HL-60 (cell line): ENCODE measurements around the gene ATAD1.

Source experiments
- GABPA ChIP-seq: IDR thresholded peaks from 2 replicates; pipeline ENCODE4 v1.6.1; 2012; ENCODE audit warnings: low read depth
- POLR2AphosphoS5 ChIP-seq: IDR thresholded peaks from 2 replicates; pipeline ENCODE4 v1.6.1; 2012; ENCODE audit warnings: low read depth
- TF ChIP-seq, protein P1 (sequence below): IDR thresholded peaks from one replicate; pipeline ENCODE4 v1.5.1; 2011; ENCODE audit warnings: low read length, control low read depth, inconsistent platforms; ENCODE audit not compliant: insufficient read depth
- TF ChIP-seq, protein P2 (sequence below): IDR thresholded peaks from 2 replicates; pipeline ENCODE4 v1.6.1; 2012; ENCODE audit warnings: low read depth; ENCODE audit not compliant: insufficient replicate concordance

DNA sequence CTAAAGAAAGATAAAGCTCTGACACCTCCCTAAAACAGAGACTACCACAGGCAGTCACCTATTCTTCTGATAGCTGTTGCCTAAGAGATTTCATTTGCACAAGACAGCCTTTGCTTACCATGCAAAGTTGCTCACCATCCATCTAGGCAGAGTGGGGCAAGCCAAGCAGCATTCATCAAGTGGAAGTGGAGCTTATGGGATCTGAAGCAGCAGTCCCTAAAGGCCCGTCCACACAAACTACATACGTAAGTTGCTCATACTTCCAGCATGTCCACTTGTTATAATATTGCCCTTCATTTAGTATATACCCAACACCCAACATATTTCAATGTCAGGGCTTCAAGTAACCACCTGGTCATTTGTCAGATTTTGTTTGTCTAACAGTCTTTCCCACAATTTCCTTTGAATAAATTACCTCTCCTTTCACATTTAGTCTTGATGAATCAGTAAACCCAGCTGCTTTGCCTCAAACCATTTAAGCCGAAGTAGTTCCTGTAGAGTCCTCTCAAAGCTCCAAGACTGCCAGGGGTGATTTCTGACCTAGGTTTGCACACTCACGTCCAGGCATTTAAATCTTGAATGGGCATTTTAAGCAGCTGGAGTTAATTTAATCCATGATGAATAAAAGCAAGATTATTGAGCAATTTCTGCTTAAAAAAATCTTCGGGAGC is 67.9 kb downstream of the ATAD1 start:
- TF ChIP-seq, protein P1, sequence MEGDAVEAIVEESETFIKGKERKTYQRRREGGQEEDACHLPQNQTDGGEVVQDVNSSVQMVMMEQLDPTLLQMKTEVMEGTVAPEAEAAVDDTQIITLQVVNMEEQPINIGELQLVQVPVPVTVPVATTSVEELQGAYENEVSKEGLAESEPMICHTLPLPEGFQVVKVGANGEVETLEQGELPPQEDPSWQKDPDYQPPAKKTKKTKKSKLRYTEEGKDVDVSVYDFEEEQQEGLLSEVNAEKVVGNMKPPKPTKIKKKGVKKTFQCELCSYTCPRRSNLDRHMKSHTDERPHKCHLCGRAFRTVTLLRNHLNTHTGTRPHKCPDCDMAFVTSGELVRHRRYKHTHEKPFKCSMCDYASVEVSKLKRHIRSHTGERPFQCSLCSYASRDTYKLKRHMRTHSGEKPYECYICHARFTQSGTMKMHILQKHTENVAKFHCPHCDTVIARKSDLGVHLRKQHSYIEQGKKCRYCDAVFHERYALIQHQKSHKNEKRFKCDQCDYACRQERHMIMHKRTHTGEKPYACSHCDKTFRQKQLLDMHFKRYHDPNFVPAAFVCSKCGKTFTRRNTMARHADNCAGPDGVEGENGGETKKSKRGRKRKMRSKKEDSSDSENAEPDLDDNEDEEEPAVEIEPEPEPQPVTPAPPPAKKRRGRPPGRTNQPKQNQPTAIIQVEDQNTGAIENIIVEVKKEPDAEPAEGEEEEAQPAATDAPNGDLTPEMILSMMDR: no peak
- no peak for TF ChIP-seq POLR2AphosphoS5
- no peak for TF ChIP-seq GABPA
- TF ChIP-seq, protein P2, sequence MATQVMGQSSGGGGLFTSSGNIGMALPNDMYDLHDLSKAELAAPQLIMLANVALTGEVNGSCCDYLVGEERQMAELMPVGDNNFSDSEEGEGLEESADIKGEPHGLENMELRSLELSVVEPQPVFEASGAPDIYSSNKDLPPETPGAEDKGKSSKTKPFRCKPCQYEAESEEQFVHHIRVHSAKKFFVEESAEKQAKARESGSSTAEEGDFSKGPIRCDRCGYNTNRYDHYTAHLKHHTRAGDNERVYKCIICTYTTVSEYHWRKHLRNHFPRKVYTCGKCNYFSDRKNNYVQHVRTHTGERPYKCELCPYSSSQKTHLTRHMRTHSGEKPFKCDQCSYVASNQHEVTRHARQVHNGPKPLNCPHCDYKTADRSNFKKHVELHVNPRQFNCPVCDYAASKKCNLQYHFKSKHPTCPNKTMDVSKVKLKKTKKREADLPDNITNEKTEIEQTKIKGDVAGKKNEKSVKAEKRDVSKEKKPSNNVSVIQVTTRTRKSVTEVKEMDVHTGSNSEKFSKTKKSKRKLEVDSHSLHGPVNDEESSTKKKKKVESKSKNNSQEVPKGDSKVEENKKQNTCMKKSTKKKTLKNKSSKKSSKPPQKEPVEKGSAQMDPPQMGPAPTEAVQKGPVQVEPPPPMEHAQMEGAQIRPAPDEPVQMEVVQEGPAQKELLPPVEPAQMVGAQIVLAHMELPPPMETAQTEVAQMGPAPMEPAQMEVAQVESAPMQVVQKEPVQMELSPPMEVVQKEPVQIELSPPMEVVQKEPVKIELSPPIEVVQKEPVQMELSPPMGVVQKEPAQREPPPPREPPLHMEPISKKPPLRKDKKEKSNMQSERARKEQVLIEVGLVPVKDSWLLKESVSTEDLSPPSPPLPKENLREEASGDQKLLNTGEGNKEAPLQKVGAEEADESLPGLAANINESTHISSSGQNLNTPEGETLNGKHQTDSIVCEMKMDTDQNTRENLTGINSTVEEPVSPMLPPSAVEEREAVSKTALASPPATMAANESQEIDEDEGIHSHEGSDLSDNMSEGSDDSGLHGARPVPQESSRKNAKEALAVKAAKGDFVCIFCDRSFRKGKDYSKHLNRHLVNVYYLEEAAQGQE: no peak
